SK-N-MC (cell line): ENCODE measurements around the gene PTPRN2.

Source experiments
- EZH2 ChIP-seq: fragments of 200-600 bp; sonication (generic); IDR thresholded peaks from one replicate; pipeline ENCODE4 v1.6.1; 2017; ENCODE audit warnings: antibody characterized with exemption
- POLR2AphosphoS5 ChIP-seq: IDR thresholded peaks from 2 replicates; pipeline ENCODE4 v1.6.1; 2012; ENCODE audit warnings: mild to moderate bottlenecking, low read depth, low read length, borderline replicate concordance

DNA sequence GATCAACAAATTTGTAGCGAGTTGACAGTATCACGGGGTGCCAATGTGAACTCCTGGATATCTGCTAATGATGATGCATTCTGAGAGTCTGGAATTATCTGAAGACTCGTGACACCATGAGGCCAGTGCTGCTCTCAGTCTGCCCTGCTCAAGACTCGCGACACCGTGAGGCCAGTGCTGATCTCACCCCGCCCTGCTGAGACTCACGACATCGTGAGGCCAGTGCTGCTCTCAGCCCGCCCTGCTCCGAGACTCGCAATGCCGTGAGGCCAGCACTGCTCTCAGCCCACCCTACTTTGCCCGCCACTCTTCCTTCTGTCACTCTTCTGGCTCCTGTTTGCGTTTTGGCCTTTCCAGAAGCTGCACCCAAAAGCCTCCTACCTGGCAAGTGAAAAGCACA, 411.8 kb downstream of the PTPRN2 start:
- TF ChIP-seq POLR2AphosphoS5 (no peak), EZH2 (no peak)
